HG02623 (cell line): ENCODE measurements around the gene TMEFF1.

Source experiments
- ATAC-seq: cut with Tn5 transposase; IDR thresholded peaks from one replicate; pipeline ENCODE4 v1.9.1; 2021; ENCODE audit warnings: moderate library complexity; ENCODE audit not compliant: unreplicated experiment

The TMEFF1 gene

GRCh38 chr9:100447041-100447440 is 25.9 kb upstream of the TMEFF1 start:
- ATAC-seq: no peak

GRCh38 chr9:100448266-100448665 is 24.7 kb upstream of the TMEFF1 start:
- ATAC-seq: no peak

GRCh38 chr9:100449420-100449819 is 23.5 kb upstream of the TMEFF1 start:
- peak; percentile 66 for ATAC-seq

- no peak for ATAC-seq
These were observed 20.1 kb upstream of the TMEFF1 start for GRCh38 chr9:100452894-100453293.

GRCh38 chr9:100455470-100455869 is 17.5 kb upstream of the TMEFF1 start:
- ATAC-seq: no peak

DNA sequence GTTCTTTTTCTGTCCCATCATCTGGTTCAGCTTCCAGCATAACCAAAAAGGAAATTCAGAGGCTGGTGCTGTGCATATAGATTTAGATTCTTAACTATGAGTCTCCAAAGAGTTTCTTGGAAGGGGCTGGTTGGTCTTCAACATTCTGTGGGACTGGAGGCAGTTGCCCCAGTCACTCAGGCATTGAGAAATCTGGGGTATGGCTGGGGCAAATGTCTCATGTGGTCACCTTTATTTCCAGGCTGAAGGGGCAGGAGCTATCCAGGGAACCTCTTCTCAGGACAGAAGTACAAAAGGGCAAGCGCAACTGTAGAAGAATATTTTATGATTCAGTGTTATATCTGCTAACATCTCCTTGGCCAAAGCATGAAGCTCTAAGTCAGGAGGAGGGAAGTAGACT is 15.4 kb upstream of the TMEFF1 start:
- no peak for ATAC-seq

DNA sequence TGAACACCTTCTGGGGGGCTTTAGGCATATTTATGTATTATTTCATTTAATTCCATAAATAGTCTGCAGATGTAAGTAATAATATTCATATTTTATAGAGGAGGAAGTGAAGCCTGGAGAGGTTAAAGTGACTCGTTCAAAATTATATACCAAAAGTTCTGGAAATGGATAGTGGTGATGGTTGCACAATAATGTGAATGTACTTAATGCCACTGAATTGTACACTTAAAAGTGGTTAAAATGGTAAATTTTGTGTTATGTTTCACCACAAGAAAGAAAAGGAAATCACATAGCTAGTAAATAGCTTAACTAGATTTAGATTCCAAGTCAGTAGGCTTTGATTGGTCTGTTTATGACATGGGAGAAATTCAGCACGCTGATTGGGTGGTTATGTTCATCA is 13.0 kb upstream of the TMEFF1 start:
- no peak for ATAC-seq

DNA sequence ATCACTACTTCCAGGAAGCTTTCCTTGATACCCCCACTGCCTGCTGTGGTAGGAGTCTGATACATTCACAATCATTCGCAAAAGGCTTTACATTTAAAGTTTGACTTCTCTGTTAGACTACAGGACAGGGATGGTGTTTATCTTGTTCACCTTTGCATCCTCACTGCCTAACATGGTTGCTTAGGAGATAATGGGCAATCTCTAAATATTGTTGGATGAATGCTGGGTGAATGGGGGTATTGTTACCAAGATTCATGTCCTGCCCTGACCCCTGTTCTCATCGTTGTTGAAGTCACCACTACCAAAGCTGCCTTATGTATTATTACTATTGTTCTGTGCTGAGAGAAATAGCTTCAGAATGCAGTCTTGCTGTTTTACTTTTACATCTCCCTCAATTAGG is 7.7 kb upstream of the TMEFF1 start:
- no peak for ATAC-seq

DNA sequence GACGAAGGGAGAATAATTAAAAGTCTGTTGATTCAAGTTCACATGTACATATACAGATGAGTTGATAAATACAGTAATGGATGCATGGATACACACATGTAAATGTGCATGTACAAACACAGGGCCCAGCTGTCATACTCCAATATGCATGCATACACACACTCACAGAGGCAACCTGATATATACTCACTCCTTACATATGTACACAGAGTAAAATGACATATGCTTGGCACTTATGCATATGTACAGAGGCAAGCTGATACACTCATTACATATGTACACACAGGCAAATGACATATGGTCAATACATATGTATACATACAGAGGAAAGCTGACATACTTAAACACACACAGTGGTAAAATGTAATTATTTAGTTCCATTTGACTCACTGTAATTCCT is 7.2 kb upstream of the TMEFF1 start:
- no peak for ATAC-seq

- ATAC-seq: no peak
These were observed 6.6 kb upstream of the TMEFF1 start for GRCh38 chr9:100466171-100466828.

- ATAC-seq: no peak
These were observed 6.1 kb upstream of the TMEFF1 start for GRCh38 chr9:100466829-100467221.

GRCh38 chr9:100468041-100468440 is 4.9 kb upstream of the TMEFF1 start:
- ATAC-seq: no peak

DNA sequence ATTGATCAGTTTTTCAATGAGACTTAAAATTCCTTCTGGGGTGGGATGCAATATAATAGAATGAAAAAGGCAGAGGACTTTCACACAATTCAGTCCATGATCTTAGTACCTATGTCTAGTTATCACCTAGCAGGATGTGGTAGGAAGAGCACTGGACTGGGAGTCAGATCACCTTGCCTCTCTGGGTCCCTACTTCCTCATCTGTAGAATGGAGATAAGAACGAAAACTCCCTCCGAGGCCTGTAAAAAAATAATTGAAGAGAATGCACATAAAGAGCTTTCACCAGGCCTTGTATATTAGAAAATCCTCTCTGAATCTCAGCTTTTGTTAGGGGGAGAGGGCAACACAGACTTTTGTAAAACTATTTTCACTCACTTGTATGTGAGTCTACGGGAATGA is 681 bp upstream of the TMEFF1 start:
- ATAC-seq: no peak

DNA sequence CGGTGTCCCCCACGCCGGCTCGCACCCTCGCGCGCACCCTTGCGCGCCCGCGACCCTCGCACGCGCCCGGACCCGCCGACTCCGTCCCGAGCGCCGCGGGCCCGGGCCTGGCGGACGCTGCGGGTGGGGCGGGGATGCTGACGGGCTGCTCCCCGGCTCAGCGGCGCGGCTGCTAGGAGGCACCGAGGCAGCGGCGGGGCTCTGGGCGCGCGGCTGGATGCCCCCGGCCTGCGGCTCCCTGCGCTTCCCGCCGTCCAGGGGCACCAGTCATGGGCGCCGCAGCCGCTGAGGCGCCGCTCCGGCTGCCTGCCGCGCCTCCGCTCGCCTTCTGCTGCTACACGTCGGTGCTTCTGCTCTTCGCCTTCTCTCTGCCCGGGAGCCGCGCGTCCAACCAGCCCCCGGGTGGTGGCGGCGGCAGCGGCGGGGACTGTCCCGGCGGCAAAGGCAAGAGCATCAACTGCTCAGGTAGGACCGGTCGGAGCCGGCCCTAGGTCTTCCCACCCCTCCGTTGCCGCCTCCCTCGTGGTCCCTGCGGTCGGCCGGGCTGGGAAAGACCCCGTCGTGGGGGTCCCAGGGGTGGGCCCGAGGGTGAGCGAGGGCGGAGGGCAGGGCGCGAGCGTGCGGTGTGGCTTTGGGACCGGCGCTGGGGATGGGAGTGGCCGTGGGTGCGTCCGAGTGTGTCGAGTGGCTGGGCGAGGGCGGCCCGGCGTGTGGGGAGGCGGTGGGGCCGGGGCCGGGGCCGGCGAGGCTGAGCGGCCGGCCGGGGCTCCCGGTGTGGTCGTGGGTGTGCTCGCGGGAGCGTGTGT is 530 bp downstream of the TMEFF1 start:
- peak; percentile 57 for ATAC-seq

- no peak for ATAC-seq
These were observed 1.4 kb downstream of the TMEFF1 start for GRCh38 chr9:100474082-100474923.

DNA sequence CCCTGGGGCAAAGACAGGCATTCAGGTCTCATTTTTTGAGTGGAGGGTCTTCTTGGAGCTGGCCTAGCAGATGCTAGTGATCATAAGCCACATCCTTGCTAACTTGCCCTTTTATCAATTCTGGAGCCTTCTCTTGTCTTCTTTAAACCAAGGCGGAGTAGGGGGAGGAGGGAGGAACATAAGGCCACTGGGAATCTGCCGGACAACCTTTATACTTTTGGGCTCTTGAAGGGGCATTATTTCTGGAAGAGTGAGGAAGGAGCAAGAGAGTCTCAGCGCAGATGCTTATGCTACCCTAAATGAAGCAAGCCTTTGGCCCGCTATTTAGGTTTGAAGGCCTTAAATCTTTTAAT is 2.0 kb downstream of the TMEFF1 start:
- ATAC-seq: no peak

- ATAC-seq: no peak
These were observed 4.3 kb downstream of the TMEFF1 start for GRCh38 chr9:100477241-100477640.

DNA sequence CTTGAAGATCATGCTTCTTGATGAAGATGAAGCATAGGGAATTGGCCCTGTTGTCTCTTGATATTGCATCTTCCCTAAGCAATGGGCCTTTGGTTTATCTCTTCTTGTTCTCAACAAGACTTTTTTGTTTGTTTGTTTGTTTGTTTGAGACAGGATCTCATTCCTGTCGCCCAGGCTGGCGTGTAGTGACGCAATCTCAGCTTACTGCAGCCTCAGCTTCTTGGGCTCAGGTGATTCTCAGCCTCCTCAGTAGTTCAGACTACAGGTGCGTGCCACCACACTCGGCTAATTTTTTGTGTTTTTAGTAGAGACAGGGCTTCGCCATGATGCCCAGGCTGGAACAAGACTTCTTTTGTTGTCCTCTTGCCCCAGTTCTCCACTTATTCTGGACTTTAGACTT is 5.2 kb downstream of the TMEFF1 start:
- no peak for ATAC-seq

DNA sequence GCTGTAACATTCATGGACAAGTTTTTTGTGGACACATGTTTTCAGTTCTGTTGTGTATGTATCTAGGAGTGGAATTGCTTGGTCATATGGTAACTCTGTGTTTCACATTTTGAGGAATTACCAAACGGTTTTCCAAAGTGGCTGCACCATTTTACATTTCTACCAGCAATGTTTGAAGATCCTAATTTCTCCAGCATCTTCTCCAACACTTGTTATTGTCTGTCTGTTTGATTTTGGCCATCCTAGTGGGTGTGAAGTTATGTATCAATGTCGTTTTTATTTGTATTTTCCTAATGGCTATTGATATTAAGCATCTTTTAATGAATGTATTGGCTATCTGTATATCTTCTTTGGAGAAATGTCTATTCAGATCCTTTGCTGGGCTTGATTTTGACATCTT is 6.9 kb downstream of the TMEFF1 start:
- no peak for ATAC-seq

GRCh38 chr9:100485196-100485595 is 12.2 kb downstream of the TMEFF1 start:
- no peak for ATAC-seq

GRCh38 chr9:100486479-100487176 is 13.7 kb downstream of the TMEFF1 start:
- ATAC-seq: no peak
